ENCODE measurements around the gene LCN2. TPM values are rescaled to one million over a fixed set of nuclear protein-coding genes. Genes with fewer than 3 reads are reported as not detected.

Gene LCN2
- total RNA-seq, 1 experiment from 2014 or later = not detected

- DNase-seq (ENCODE audit: low read depth) = no peak
Measured at GRCh38 chr9:128193469-128194096, 44.3 kb downstream of the LCN2 start.

GRCh38 chr9:128201441-128202369 lies 52.5 kb downstream of the LCN2 start:
- DNase-seq (ENCODE audit: low read depth) = no peak

DNA sequence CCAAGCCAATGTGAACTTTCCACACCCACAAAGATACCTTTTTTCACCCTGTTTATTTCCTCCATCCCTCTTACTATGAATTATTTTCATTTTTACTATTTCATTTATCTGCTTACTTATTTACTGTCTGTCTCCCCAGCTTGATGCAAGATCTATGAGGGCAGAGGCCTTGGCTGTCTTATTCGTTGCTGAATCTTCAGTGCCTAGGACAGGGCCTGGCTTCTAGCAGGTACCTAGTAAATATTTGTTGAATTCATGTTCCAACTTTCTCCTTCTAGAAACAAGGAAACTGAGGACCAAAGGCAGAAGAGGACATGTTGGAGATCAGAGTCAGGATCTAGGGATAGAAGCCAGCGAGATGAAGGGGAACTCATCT lies 53.4 kb downstream of the LCN2 start:
- DNase-seq (ENCODE audit: low read depth) = no peak

Other genes with a start within 250 kb of the LCN2 start
- gene ST6GALNAC6, start 249.8 kb upstream of the LCN2 start, total RNA-seq (2014; rRNA removed; shearing (Covaris generic)) = 15.9 and 29.4 TPM in 2 replicates
- 12.2 and 12.6 TPM in 2 replicates for gene ST6GALNAC4, start 232.4 kb upstream of the LCN2 start, total RNA-seq (2014; rRNA removed; shearing (Covaris generic))
- 1.6 TPM in 1 of 2 replicates, not detected in the other for gene PIP5KL1, start 218.7 kb upstream of the LCN2 start, total RNA-seq (2014; rRNA removed; shearing (Covaris generic))
- gene DPM2, start 211.6 kb upstream of the LCN2 start, total RNA-seq (2014; rRNA removed; shearing (Covaris generic)) = 53.8 and 77.2 TPM in 2 replicates
- 4.3 and 35.5 TPM in 2 replicates for gene EEIG1, start 168.5 kb upstream of the LCN2 start, total RNA-seq (2014; rRNA removed; shearing (Covaris generic))
- 10.5 and 13.7 TPM in 2 replicates for gene NAIF1, start 82.1 kb upstream of the LCN2 start, total RNA-seq (2014; rRNA removed; shearing (Covaris generic))
- 8.7 and 19.8 TPM in 2 replicates for gene SLC25A25, start 81.2 kb upstream of the LCN2 start, total RNA-seq (2014; rRNA removed; shearing (Covaris generic))
- gene PTGES2, start 21.7 kb upstream of the LCN2 start, total RNA-seq (2014; rRNA removed; shearing (Covaris generic)) = 34.9 and 53.8 TPM in 2 replicates
- 289 and 427 TPM in 2 replicates for gene BBLN, start 10.8 kb downstream of the LCN2 start, total RNA-seq (2014; rRNA removed; shearing (Covaris generic))
- gene CIZ1, start 42.1 kb downstream of the LCN2 start, total RNA-seq (2014; rRNA removed; shearing (Covaris generic)) = 50.2 and 52.4 TPM in 2 replicates
- 14.0 and 18.3 TPM in 2 replicates for gene DNM1, start 53.9 kb downstream of the LCN2 start, total RNA-seq (2014; rRNA removed; shearing (Covaris generic))
- gene GOLGA2, start 126.6 kb downstream of the LCN2 start, total RNA-seq (2014; rRNA removed; shearing (Covaris generic)) = 82.9 and 119 TPM in 2 replicates
- 61.4 and 68.8 TPM in 2 replicates for gene SWI5, start 126.8 kb downstream of the LCN2 start, total RNA-seq (2014; rRNA removed; shearing (Covaris generic))
- 12.4 and 19.2 TPM in 2 replicates for gene TRUB2, start 173.0 kb downstream of the LCN2 start, total RNA-seq (2014; rRNA removed; shearing (Covaris generic))
- gene COQ4, start 173.4 kb downstream of the LCN2 start, total RNA-seq (2014; rRNA removed; shearing (Covaris generic)) = 54.8 and 59.2 TPM in 2 replicates
- gene SLC27A4, start 191.1 kb downstream of the LCN2 start, total RNA-seq (2014; rRNA removed; shearing (Covaris generic)) = 21.3 and 23.7 TPM in 2 replicates
- gene URM1, start 221.9 kb downstream of the LCN2 start, total RNA-seq (2014; rRNA removed; shearing (Covaris generic)) = 40.8 and 50.7 TPM in 2 replicates